Measurements from ENCODE around the gene SULT2A1.
"Not testable (repeated sequence)": the region's sequence is repeated elsewhere in the genome, so short reads cannot be mapped to it uniquely, and the experiment has no call there.

DNA sequence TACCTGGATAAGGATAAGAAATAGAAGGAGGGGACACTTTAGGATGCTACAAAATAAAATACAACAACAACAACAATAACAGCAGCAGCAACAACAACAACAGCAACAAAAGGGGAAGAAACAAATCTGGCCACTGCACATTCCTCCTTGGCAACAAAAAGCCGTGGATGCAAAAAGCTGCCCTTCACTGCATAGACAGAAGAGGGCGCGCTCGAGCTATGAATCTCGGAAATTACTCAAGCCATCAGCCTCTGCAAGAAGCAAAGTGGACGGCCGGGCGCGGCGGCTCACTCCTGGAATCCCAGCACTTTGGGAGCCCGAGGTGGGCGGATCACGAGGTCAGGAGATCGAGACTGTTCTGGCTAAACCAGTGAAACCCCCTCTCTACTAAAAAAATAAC lies 23.2 kb upstream of the SULT2A1 start:
- TF ChIP-seq, protein P1, sequence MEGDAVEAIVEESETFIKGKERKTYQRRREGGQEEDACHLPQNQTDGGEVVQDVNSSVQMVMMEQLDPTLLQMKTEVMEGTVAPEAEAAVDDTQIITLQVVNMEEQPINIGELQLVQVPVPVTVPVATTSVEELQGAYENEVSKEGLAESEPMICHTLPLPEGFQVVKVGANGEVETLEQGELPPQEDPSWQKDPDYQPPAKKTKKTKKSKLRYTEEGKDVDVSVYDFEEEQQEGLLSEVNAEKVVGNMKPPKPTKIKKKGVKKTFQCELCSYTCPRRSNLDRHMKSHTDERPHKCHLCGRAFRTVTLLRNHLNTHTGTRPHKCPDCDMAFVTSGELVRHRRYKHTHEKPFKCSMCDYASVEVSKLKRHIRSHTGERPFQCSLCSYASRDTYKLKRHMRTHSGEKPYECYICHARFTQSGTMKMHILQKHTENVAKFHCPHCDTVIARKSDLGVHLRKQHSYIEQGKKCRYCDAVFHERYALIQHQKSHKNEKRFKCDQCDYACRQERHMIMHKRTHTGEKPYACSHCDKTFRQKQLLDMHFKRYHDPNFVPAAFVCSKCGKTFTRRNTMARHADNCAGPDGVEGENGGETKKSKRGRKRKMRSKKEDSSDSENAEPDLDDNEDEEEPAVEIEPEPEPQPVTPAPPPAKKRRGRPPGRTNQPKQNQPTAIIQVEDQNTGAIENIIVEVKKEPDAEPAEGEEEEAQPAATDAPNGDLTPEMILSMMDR (IDR thresholded peaks at IDR 0.05; ENCODE audit: insufficient read depth, low read length, poor library complexity, severe bottlenecking): not testable (repeated sequence)
- not testable (repeated sequence) for TF ChIP-seq EZH2phosphoT487 (conservative IDR thresholded peaks at IDR 0.05; ENCODE audit: low read length)

Measured in SU-DHL-6 (cell line).